GM06990 (cell line): Measurements from ENCODE around the gene CHCHD6.

Experiments used
- DNase-seq: peaks from one replicate; pipeline ENCODE4 v3.0.0-alpha.2; 2011; ENCODE audit not compliant: insufficient read length; ENCODE audit errors: extremely low read depth
- H3K27me3 ChIP-seq: replicated peaks from 2 replicates; pipeline ENCODE4 v1.6.0; 2011; ENCODE audit warnings: low read length; ENCODE audit not compliant: control insufficient read depth, insufficient read depth
- H3K36me3 ChIP-seq: 2 replicates; pipeline ENCODE4 v1.5.1; 2011; ENCODE audit warnings: low read length; ENCODE audit not compliant: control insufficient read depth, insufficient read depth
- H3K4me3 ChIP-seq: replicated peaks from 2 replicates; pipeline ENCODE4 v1.5.1; 2011; ENCODE audit warnings: low read depth, mild to moderate bottlenecking, control low read depth, low read length
- TF ChIP-seq, protein P1 (sequence below): IDR thresholded peaks from 2 replicates; pipeline ENCODE4 v1.5.1; 2011; ENCODE audit warnings: low read length, control low read depth, mild to moderate bottlenecking, inconsistent platforms; ENCODE audit not compliant: insufficient read depth, poor library complexity, severe bottlenecking

Gene CHCHD6

DNA sequence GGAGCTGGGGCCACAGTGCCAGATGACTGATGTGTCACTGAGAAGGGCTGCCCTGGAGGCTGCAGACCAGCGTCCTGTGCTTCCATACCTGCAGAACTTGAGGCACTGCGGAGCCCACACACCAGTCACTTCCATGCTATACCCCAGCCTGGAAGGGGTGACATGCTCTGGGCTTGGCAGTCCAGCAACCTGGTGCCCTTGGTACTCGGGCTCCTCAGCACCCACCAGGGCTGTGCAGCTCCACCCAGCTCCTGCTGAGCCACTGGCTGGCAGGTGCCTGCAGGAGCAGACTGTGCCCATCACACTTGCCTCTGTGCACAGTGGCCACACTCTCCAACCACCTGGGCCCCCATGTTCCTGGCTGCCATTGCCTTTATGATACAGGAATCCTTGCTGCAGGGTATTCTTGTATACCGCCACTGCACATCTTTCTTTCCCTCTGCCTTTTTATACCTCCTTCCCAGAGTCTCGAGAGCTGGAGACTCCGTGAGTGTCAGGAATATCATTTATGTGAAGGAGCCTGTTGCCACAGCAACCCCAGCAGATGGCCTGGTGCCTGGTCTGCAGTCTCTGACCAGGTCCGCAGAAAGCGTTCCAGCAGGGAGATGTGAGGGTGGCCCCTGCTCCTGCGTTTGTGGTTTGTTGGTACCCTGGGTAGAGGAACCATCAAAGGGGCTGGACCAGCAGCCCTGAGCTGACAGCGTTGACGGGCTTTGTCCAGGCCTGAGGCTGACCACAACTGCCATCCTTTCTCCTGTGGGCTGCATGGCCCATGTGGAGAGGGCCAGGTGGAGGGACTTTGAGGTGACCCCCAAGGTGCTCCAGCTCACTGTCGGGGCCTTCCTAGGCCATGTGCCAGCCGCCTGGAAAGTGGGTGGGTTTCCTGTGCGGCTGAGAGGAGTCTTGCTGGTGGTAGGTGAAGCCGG is 185.5 kb downstream of the CHCHD6 start:
- no peak for DNase-seq
- no peaks in the 10 kb centered on the region for H3K27me3 ChIP-seq
- H3K36me3 ChIP-seq = no peaks in the 10 kb centered on the region
- TF ChIP-seq, protein P1, sequence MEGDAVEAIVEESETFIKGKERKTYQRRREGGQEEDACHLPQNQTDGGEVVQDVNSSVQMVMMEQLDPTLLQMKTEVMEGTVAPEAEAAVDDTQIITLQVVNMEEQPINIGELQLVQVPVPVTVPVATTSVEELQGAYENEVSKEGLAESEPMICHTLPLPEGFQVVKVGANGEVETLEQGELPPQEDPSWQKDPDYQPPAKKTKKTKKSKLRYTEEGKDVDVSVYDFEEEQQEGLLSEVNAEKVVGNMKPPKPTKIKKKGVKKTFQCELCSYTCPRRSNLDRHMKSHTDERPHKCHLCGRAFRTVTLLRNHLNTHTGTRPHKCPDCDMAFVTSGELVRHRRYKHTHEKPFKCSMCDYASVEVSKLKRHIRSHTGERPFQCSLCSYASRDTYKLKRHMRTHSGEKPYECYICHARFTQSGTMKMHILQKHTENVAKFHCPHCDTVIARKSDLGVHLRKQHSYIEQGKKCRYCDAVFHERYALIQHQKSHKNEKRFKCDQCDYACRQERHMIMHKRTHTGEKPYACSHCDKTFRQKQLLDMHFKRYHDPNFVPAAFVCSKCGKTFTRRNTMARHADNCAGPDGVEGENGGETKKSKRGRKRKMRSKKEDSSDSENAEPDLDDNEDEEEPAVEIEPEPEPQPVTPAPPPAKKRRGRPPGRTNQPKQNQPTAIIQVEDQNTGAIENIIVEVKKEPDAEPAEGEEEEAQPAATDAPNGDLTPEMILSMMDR = no peak
- no peak overlapping the region for H3K4me3 ChIP-seq

DNA sequence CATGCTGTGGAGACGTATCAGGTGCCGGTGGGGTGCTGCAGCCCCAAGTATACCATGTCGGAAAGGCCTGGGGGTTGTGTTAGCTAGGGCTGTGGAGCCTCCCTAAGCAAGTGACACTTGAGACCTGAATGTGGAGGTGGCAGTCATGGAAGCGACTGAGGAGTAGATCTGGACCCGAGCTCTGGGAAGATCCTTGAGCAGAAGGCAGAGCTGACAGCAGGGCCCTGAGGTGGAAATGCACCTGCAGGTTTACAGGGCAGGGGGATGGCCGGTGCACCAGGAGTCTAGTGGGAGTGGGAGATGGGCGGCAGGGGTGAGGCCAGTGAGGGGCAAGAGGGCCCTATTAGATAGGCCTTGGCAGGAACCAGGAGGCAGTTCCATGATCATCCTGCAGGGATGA is 187.1 kb downstream of the CHCHD6 start:
- no peaks in the 10 kb centered on the region for H3K27me3 ChIP-seq
- H3K4me3 ChIP-seq = no peak overlapping the region
- TF ChIP-seq, protein P1 = no peak
- H3K36me3 ChIP-seq = no peaks in the 10 kb centered on the region
- DNase-seq = no peak

- Histone ChIP-seq H3K36me3 (no peaks in the 10 kb centered on the region), H3K27me3 (no peaks in the 10 kb centered on the region), H3K4me3 (no peak overlapping the region)
- TF ChIP-seq, protein P1 = no peak
- DNase-seq = no peak
Observed at GRCh38 chr3:126891791-126892190, 187.8 kb downstream of the CHCHD6 start.

DNA sequence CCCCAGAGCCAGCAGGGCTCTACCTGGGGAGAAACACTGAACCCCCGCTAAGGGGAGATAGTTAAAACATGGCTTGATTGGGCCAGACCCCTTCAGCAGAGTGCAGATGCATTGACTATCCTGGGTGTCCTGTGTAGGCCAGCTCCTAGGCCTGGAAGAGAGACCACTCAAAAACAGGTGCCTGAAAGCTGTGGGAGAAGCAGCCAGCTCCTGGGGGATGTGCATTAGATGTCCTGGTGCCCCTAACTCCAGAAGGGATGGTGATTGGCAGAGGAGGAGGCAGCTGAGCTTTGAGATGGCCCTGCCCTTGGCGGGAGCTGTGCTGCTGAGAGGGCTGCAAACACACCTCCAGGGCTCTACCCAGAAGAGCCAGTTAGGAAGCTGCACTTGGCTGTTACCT is 189.6 kb downstream of the CHCHD6 start:
- TF ChIP-seq, protein P1 = no peak
- no peak for DNase-seq
- Histone ChIP-seq H3K4me3 (no peak overlapping the region), H3K27me3 (no peaks in the 10 kb centered on the region), H3K36me3 (no peaks in the 10 kb centered on the region)

- no peaks in the 10 kb centered on the region for H3K27me3 ChIP-seq
- no peak overlapping the region for H3K4me3 ChIP-seq
- no peak for DNase-seq
- H3K36me3 ChIP-seq = no peaks in the 10 kb centered on the region
- TF ChIP-seq, protein P1 = no peak
Observed at GRCh38 chr3:126894475-126894874, 190.4 kb downstream of the CHCHD6 start.
